ENCODE data around the gene ANKS6. TPM values are rescaled to one million over a fixed set of nuclear protein-coding genes. Genes with fewer than 3 reads are reported as not detected.

The ANKS6 gene
- total RNA-seq, 1 experiment from 2014 or later: 19.6 TPM

GRCh38 chr9:98810102-98810842, 13.9 kb upstream of the ANKS6 start:
- no peaks in the 10 kb centered on the region for H3K27me3 ChIP-seq (ENCODE audit: control insufficient read depth, insufficient read depth, low read length)
- ChIA-PET POLR2A (no interaction called here), CTCF (no interaction called here)
- H3K4me3 ChIP-seq (ENCODE audit: low read depth in 2 of 2, low read length in 2 of 2): no peak overlapping the region
- 0 out of 2 replicates have a peak, but pooled peaks cover 3% of the 10 kb centered on the region for H3K4me1 ChIP-seq (ENCODE audit: control insufficient read depth, insufficient read depth, low read length)
- no peak overlapping the region for H3K27ac ChIP-seq (ENCODE audit: low read length)
- BruUV-seq (replicated peaks): no TSS peak
- TF ChIP-seq CTCF (IDR thresholded peaks at IDR 0.05): no peak
- TF ChIP-seq POLR2AphosphoS5 (IDR thresholded peaks at IDR 0.05; ENCODE audit: low read depth, low read length): no peak
- TF ChIP-seq REST (IDR thresholded peaks at IDR 0.05; ENCODE audit: insufficient read depth in 1 of 2, low read depth in 2 of 2, low read length in 1 of 2): no peak
- no peak for TF ChIP-seq SIN3A (IDR thresholded peaks at IDR 0.05; ENCODE audit: borderline replicate concordance, insufficient read depth, low read depth, low read length)
- no peak for TF ChIP-seq TCF7L2 (IDR thresholded peaks at IDR 0.05; ENCODE audit: low read depth, low read length)
- intact Hi-C loops (cut with micrococcal nuclease; ENCODE audit: unreplicated experiment): no loop called here
- in situ Hi-C loops (cut with HindIII; ENCODE audit: low pct_unique_long_range_greater_than_20kb, low sequenced_read_pairs): no loop called here
- peaks cover 4% of the 10 kb centered on the region; the same call in 1 of the 2 replicates for H3K36me3 ChIP-seq (ENCODE audit: control insufficient read depth, insufficient read depth, low read length)
- no peaks in the 10 kb centered on the region for H3K9me3 ChIP-seq (ENCODE audit: control insufficient read depth, insufficient read depth, low read depth, low read length)
- no peak for DNase-seq (ENCODE audit: low read depth, low spot score)
- ATAC-seq: no peak

- CTCF ChIA-PET: no interaction called here
- no peak for TF ChIP-seq POLR2AphosphoS5 (IDR thresholded peaks at IDR 0.05; ENCODE audit: low read depth, low read length)
- TF ChIP-seq REST (IDR thresholded peaks at IDR 0.05; ENCODE audit: insufficient read depth in 1 of 2, low read depth in 2 of 2, low read length in 1 of 2): no peak
- in situ Hi-C loops (cut with HindIII; ENCODE audit: low pct_unique_long_range_greater_than_20kb, low sequenced_read_pairs): no loop called here
- H3K36me3 ChIP-seq (ENCODE audit: control insufficient read depth, insufficient read depth, low read length): peaks cover 4% of the 10 kb centered on the region; the same call in 1 of the 2 replicates
- H3K4me3 ChIP-seq (ENCODE audit: low read depth in 2 of 2, low read length in 2 of 2): no peak overlapping the region
- 0 out of 2 replicates have a peak, but pooled peaks cover 3% of the 10 kb centered on the region for H3K4me1 ChIP-seq (ENCODE audit: control insufficient read depth, insufficient read depth, low read length)
- ATAC-seq (no peak), DNase-seq (ENCODE audit: low read depth, low spot score) (no peak)
- intact Hi-C loops (cut with micrococcal nuclease; ENCODE audit: unreplicated experiment): no loop called here
- no TSS peak for BruUV-seq (replicated peaks)
- no peaks in the 10 kb centered on the region for H3K9me3 ChIP-seq (ENCODE audit: control insufficient read depth, insufficient read depth, low read depth, low read length)
- H3K27me3 ChIP-seq (ENCODE audit: control insufficient read depth, insufficient read depth, low read length): peaks cover 2% of the 10 kb centered on the region; the same call in 1 of the 2 replicates
- no peak overlapping the region for H3K27ac ChIP-seq (ENCODE audit: low read length)
- POLR2A ChIA-PET: interaction anchor here (0.6 kb wide), 1 partner anchor 98 kb away, joined by 4 read pairs; no protein-coding TSS in a partner anchor
Measured at GRCh38 chr9:98809311-98810101, 13.2 kb upstream of the ANKS6 start.
